HepG2 (cell line): ENCODE results near the gene CLCN2. TPM values are rescaled to one million over a fixed set of nuclear protein-coding genes. Genes with fewer than 3 reads are reported as not detected.

Experiments used
- ATAC-seq: fragments of 200-7000 bp; cut with Tn5 transposase; 3 replicates; pipeline ENCODE4 v1.9.1; 2020; ENCODE audit warnings: mild to moderate bottlenecking, moderate library complexity
- BruUV-seq: library from RNA; stranded (reverse); fragments of 400-500 nt; replicated peaks from 2 replicates; lab custom pipeline; 2021; lab: Mats Ljungman, UMichigan
- CTCF ChIA-PET: fragments of 300-600 bp; formaldehyde crosslinking; extraction: SDS; loops from one replicate; lab custom pipeline; 2021; ENCODE audit warnings: low total read pairs, inconsistent platforms, low intra/inter-chr PET ratio; lab: Yijun Ruan, JAX
- POLR2A ChIA-PET: fragments of 350-600 bp; sonication (Branson Sonifier 250); formaldehyde crosslinking; loops from one replicate; lab custom pipeline; 2020; ENCODE audit warnings: antibody characterized with exemption, inconsistent platforms; lab: Yijun Ruan, JAX
- DNase-seq: peaks from one replicate; pipeline ENCODE4 v3.0.0-alpha.2; 2015; ENCODE audit warnings: low spot score
- FAIRE-seq: peaks from 3 replicates; lab custom pipeline; 2011; peaks lifted over from hg19 to GRCh38; lab: Jason Lieb, UNC
- H2AFZ ChIP-seq: one replicate; pipeline ENCODE4 v1.6.1; 2011; ENCODE audit warnings: low read length, inconsistent platforms
- H3K27ac ChIP-seq: fragments of 300-600 bp; 3 replicates; pipeline ENCODE4 v1.8.0; 2011; ENCODE audit warnings: mixed run types, mild to moderate bottlenecking, mixed read lengths, low read length, inconsistent platforms; ENCODE audit not compliant: insufficient read depth; ENCODE audit errors: extremely low read length
- H3K27me3 ChIP-seq, 2 experiments: fragments of 200-600 bp in 1 of 2; 2 replicates in 1 of 2; 3 replicates in 1 of 2; pipeline versions ENCODE4 v1.6.0 to v1.8.0; 2011; ENCODE audit warnings: low read length in 2 of 2, mild to moderate bottlenecking in 2 of 2, moderate library complexity in 2 of 2, inconsistent platforms in 1 of 2; ENCODE audit not compliant: insufficient read depth in 2 of 2, control insufficient read depth in 1 of 2
- H3K36me3 ChIP-seq, 2 experiments: fragments of 200-600 bp in 1 of 2; replicated peaks in 1 of 2; 2 replicates in 1 of 2; 3 replicates in 1 of 2; pipeline versions ENCODE4 v1.5.1 to v1.8.0; 2011; ENCODE audit warnings: low read length in 2 of 2, inconsistent platforms in 1 of 2; ENCODE audit not compliant: insufficient read depth in 2 of 2, control insufficient read depth in 1 of 2
- H3K4me1 ChIP-seq: 2 replicates; pipeline ENCODE4 v1.5.1; 2012; ENCODE audit warnings: low read length, inconsistent platforms; ENCODE audit not compliant: insufficient read depth
- H3K4me2 ChIP-seq: 2 replicates; pipeline ENCODE4 v1.6.0; 2011; ENCODE audit warnings: low read depth, low read length, inconsistent platforms
- H3K4me3 ChIP-seq, 3 experiments: fragments of 200-600 bp in 1 of 3; sonication (generic), shearing (Covaris generic) in 1 of 3; replicated peaks in 1 of 3; 2 replicates each; pipeline ENCODE4 v1.5.1; 2011 to 2016; ENCODE audit warnings: low read length in 3 of 3, inconsistent platforms in 2 of 3, low read depth in 2 of 3, mild to moderate bottlenecking in 2 of 3, control low read depth in 1 of 3, mixed read lengths in 1 of 3; ENCODE audit not compliant: insufficient read depth in 1 of 3
- H3K79me2 ChIP-seq: one replicate; pipeline ENCODE4 v1.6.1; 2011; ENCODE audit warnings: low read length, inconsistent platforms; ENCODE audit not compliant: insufficient read depth
- H3K9ac ChIP-seq: 2 replicates; pipeline ENCODE4 v1.6.0; 2011; ENCODE audit warnings: mild to moderate bottlenecking, low read depth, low read length, inconsistent platforms; ENCODE audit not compliant: insufficient read depth
- H3K9me3 ChIP-seq: 2 replicates; pipeline ENCODE4 v1.5.1; 2012; ENCODE audit warnings: mild to moderate bottlenecking, low read length
- H4K20me1 ChIP-seq: 2 replicates; pipeline ENCODE4 v1.6.0; 2011; ENCODE audit warnings: inconsistent platforms, mild to moderate bottlenecking, low read length, moderate library complexity; ENCODE audit not compliant: insufficient read depth
- AGO2 ChIP-seq: fragments of 200-400 bp; formaldehyde crosslinking; optimal IDR thresholded peaks from 2 replicates; pipeline ENCODE3; 2017; ENCODE audit warnings: mild to moderate bottlenecking, low read depth, low read length, moderate library complexity
- IKZF4 ChIP-seq: sonication (generic); formaldehyde crosslinking; IDR thresholded peaks from 2 replicates; pipeline ENCODE4 v1.5.1; 2020; ENCODE audit warnings: borderline replicate concordance, mild to moderate bottlenecking, low read depth, missing genetic modification reagents; ENCODE audit errors: not compliant biosample characterization
- POLR2A ChIP-seq, 2 experiments: IDR thresholded peaks; 2 replicates each; pipeline ENCODE4 v1.6.1; 2011; ENCODE audit warnings: low read depth in 2 of 2, low read length in 2 of 2, mild to moderate bottlenecking in 1 of 2, moderate library complexity in 1 of 2; ENCODE audit not compliant: insufficient read depth in 1 of 2
- STAT6 ChIP-seq: sonication (generic); formaldehyde crosslinking; IDR thresholded peaks from 2 replicates; pipeline ENCODE4 v1.4.0; 2020; ENCODE audit warnings: missing genetic modification reagents, mild to moderate bottlenecking, borderline replicate concordance
- ZFP37 ChIP-seq: sonication (generic); formaldehyde crosslinking; IDR thresholded peaks from 2 replicates; pipeline ENCODE4 v1.4.0; 2020; ENCODE audit warnings: missing genetic modification reagents, borderline replicate concordance
- ZNF138 ChIP-seq: sonication (generic); formaldehyde crosslinking; IDR thresholded peaks from 2 replicates; pipeline ENCODE4 v1.5.0; 2020; ENCODE audit warnings: mild to moderate bottlenecking, low read depth, missing genetic modification reagents
- ZNF235 ChIP-seq: sonication (generic); formaldehyde crosslinking; IDR thresholded peaks from 2 replicates; pipeline ENCODE4 v1.8.1; 2023; ENCODE audit warnings: mild to moderate bottlenecking, missing genetic modification reagents, borderline replicate concordance
- whole genome bisulfite sequencing: methylation state at CpG from one replicate; pipeline ENCODE4 v1.1.6; 2017; ENCODE audit warnings: low lambda C conversion rate; 5-methylcytosine and 5-hydroxymethylcytosine counted together
- in situ Hi-C: cut with HindIII; loops from 2 replicates; pipeline ENCODE4 v1.10.0; 2017; ENCODE audit warnings: low pct_unique_long_range_greater_than_20kb; ENCODE audit not compliant: extremely low pct_ligation_motif_present
- intact Hi-C: fragments of 100-400 bp; cut with micrococcal nuclease; formaldehyde crosslinking; loops from one replicate; pipeline ENCODE4 v1.10.0; 2022; ENCODE audit not compliant: unreplicated experiment
- polyA plus RNA-seq, 8 experiments: library from polyadenylated mRNA; depleted of rRNA in 3 of 8; stranded (reverse) in 7 of 8; unstranded in 1 of 8; fragments of >200 nt; fragmentation: Illumina TruSeq in 4 of 8; extraction: Trizol in 4 of 8; gene quantifications; 2 replicates each; pipeline versions ENCODE4 v1.2.1 to v1.2.3, GENCODE V29; 2011 to 2016; ENCODE audit warnings: low read depth in 4 of 8, missing spikeins in 1 of 8, mixed read lengths in 1 of 8; ENCODE audit not compliant: insufficient read depth in 1 of 8
- total RNA-seq, 5 experiments: library from RNA; depleted of rRNA; stranded (reverse); fragments of >200 nt; fragmentation: Illumina TruSeq; extraction: Trizol; gene quantifications; 2 replicates each; pipeline ENCODE4 v1.2.3, GENCODE V29; 2016; ENCODE audit warnings: low read depth in 1 of 5

CLCN2 gene
- total and polyA plus RNA-seq, 2 of the 13 experiments (the other 11 are each of a cell fraction or from before 2014, with no cell fraction given) = 11.4 to 13.5 TPM

- no peak for FAIRE-seq
- H3K4me1 ChIP-seq = peaks cover 17% of the 10 kb centered on the region
- no peak for DNase-seq
- no peak overlapping the region for H3K4me2 ChIP-seq
- CTCF ChIA-PET = interaction anchor here (1.4 kb wide), 1 partner anchor 167 kb away, joined by 6 read pairs; no protein-coding TSS in a partner anchor
- BruUV-seq = no TSS peak
- no peak overlapping the region for H3K9ac ChIP-seq
- H3K36me3 ChIP-seq = peaks cover 5 to 21% of the 10 kb centered on the region in 2 experiments; a peak in 4 of 5 replicates
- H3K27ac ChIP-seq = no peak overlapping the region
- H4K20me1 ChIP-seq = no peaks in the 10 kb centered on the region
- H3K4me3 ChIP-seq = no peak overlapping the region
- H2AFZ ChIP-seq = no peak overlapping the region
- no peaks in the 10 kb centered on the region for H3K27me3 ChIP-seq
- WGBS = 98% methylated on average over 17 of the region's 20 CpGs
- H3K79me2 ChIP-seq = no peaks in the 10 kb centered on the region
- TF ChIP-seq ZNF235 (CRISPR knock-in tag) = 0 out of 2 replicates have a peak, but pooled peaks have one; percentile 31
- TF ChIP-seq ZNF138 (CRISPR knock-in tag) = no peak
- no peak for TF ChIP-seq POLR2A (IDR thresholded peaks at IDR 0.05; ENCODE audit: insufficient read depth in 1 of 2, low read depth in 2 of 2, low read length in 2 of 2)
- TF ChIP-seq STAT6 (CRISPR knock-in tag) = no peak
- TF ChIP-seq ZFP37 (CRISPR knock-in tag) = no peak
- TF ChIP-seq AGO2 = peak; percentile 77
- TF ChIP-seq IKZF4 (CRISPR knock-in tag) = no peak
- H3K9me3 ChIP-seq = no peaks in the 10 kb centered on the region
- in situ Hi-C loops = no loop called here
- intact Hi-C loops = no loop called here
- POLR2A ChIA-PET = interaction anchor here (2.2 kb wide), 1 partner anchor 11 kb away, joined by 5 read pairs; no protein-coding TSS in a partner anchor
- no peak for ATAC-seq
These were observed 14.8 kb downstream of the CLCN2 start for GRCh38 chr3:184346480-184347190.
